Small intestine (tissue), 7 donors: ENCODE data around the gene GPR173. TPM values are rescaled to one million over a fixed set of nuclear protein-coding genes. Genes with fewer than 3 reads are reported as not detected.

Experiments used
- DNase-seq, 2 donors: peaks; one replicate each; pipeline versions ENCODE4 v3.0.0 to v3.0.0-alpha.2; 2013
- FAIRE-seq: peaks from 2 replicates; lab custom pipeline; 2012; peaks lifted over from hg19 to GRCh38; lab: Jason Lieb, UNC
- H3K27ac ChIP-seq, 3 donors: one replicate each; pipeline ENCODE4 v1.5.1; 2013; ENCODE audit warnings: low read length in 2 of 3, mild to moderate bottlenecking in 2 of 3, control low read depth in 1 of 3, inconsistent platforms in 1 of 3, low read depth in 1 of 3, moderate library complexity in 1 of 3
- H3K27me3 ChIP-seq, 3 donors: one replicate each; pipeline ENCODE4 v1.6.1; 2013; ENCODE audit warnings: low read length in 3 of 3, inconsistent platforms in 1 of 3; ENCODE audit not compliant: control insufficient read depth in 3 of 3, insufficient read depth in 3 of 3
- H3K36me3 ChIP-seq, 3 donors: one replicate each; pipeline ENCODE4 v1.6.1; 2013; ENCODE audit warnings: low read length in 3 of 3, inconsistent platforms in 1 of 3, low read depth in 1 of 3, mild to moderate bottlenecking in 1 of 3, moderate library complexity in 1 of 3; ENCODE audit not compliant: control insufficient read depth in 3 of 3, insufficient read depth in 2 of 3
- H3K4me1 ChIP-seq, 3 donors: one replicate each; pipeline ENCODE4 v1.6.1; 2013; ENCODE audit warnings: low read length in 2 of 3, inconsistent platforms in 1 of 3, low read depth in 1 of 3, mild to moderate bottlenecking in 1 of 3, moderate library complexity in 1 of 3; ENCODE audit not compliant: control insufficient read depth in 3 of 3, insufficient read depth in 2 of 3
- H3K4me3 ChIP-seq, 3 donors: one replicate each; pipeline ENCODE4 v1.5.1; 2013; ENCODE audit warnings: low read length in 3 of 3, control low read depth in 1 of 3, inconsistent platforms in 1 of 3, low read depth in 1 of 3, mild to moderate bottlenecking in 1 of 3, moderate library complexity in 1 of 3
- H3K9me3 ChIP-seq, 2 donors: one replicate each; pipeline ENCODE4 v1.6.1; 2013; ENCODE audit warnings: low read depth in 1 of 2, low read length in 1 of 2; ENCODE audit not compliant: control insufficient read depth in 2 of 2, insufficient read depth in 1 of 2
- WGBS, 3 donors: extraction: QIAGEN DNeasy Blood & Tissue Kit; methylation state at CpG; one replicate each; pipeline ENCODE4 v1.1.7; 2013; 5-methylcytosine and 5-hydroxymethylcytosine counted together
- polyA plus RNA-seq, 4 donors: library from polyadenylated mRNA; stranded (reverse) in 3 of 4; unstranded in 1 of 4; fragments of 200-250 nt in 3 of 4; fragments of 120-200 nt in 1 of 4; gene quantifications; one replicate each; pipeline versions ENCODE4 v1.2.1 to v1.2.3, GENCODE V29; 2013
- donor health status: healthy with polysubstance abuse.
- donor health status: control.
- donor health status: control.
- donor health status: Bipolar disorder and iron deficiency.
- donor health status: healthy.

Gene GPR173
- polyA plus RNA-seq, 4 donors: 0.27 to 3.5 (median 1.5) TPM; not detected in 1

DNA sequence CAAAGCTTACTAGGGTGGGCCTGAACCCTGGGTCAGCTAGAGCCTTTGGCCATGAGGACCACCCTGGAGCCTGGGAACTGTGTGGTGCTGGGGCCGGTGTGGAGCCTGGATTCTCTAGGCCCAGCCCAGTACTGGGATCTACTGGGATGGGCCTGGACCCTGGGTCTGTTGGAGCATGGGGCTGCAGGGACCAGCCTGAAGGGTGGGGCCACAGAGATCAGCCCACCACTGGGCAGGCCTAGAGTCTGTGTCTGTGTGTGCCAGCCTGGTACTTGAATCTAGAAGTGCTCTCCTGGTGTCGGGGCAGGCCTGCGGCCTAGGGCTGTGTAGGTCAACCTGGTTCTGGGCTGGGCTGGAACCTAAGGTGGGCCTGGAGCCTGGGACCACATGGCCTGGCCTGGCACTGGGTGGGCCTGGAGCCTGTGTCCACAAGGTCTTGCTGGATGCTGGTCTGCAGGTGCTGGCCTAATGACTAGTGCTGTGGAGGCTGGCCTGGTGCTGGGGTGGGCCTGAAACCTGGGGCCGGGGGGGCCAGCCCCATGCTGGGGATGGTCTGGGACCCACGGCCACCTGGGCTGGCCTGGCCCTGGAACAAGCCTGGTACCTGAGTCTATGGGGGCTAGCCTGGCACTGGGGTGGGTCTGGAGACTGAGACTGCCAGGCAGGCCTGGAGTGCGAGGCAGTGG is 66.4 kb downstream of the GPR173 start:
- no peaks in the 10 kb centered on the region for H3K4me1 ChIP-seq
- WGBS, 3 donors: 90 to 98% (median 93%) methylated on average over 4 to 6 of the region's 6 CpGs
- H3K36me3 ChIP-seq: peaks cover 0 to 9% (median 0%) of the 10 kb centered on the region in 3 donors
- DNase-seq: no peak
- H3K9me3 ChIP-seq: no peaks in the 10 kb centered on the region
- peak overlapping the region in 1 of 3 donors; percentile 27 for H3K27ac ChIP-seq
- FAIRE-seq: no peak
- H3K4me3 ChIP-seq: no peak overlapping the region
- no peaks in the 10 kb centered on the region for H3K27me3 ChIP-seq

GRCh38 chrX:53115550-53115874 is 66.9 kb downstream of the GPR173 start:
- peak overlapping the region in 1 of 3 donors; percentile 27 for H3K27ac ChIP-seq
- peaks cover 0 to 9% (median 0%) of the 10 kb centered on the region in 3 donors for H3K36me3 ChIP-seq
- DNase-seq (no peak), FAIRE-seq (no peak)
- no peak overlapping the region for H3K4me3 ChIP-seq
- H3K27me3 ChIP-seq: no peaks in the 10 kb centered on the region
- H3K9me3 ChIP-seq: no peaks in the 10 kb centered on the region
- 48 to 70% (median 54%) methylated on average over 2 of the region's 2 CpGs for WGBS, 3 donors
- H3K4me1 ChIP-seq: no peaks in the 10 kb centered on the region

DNA sequence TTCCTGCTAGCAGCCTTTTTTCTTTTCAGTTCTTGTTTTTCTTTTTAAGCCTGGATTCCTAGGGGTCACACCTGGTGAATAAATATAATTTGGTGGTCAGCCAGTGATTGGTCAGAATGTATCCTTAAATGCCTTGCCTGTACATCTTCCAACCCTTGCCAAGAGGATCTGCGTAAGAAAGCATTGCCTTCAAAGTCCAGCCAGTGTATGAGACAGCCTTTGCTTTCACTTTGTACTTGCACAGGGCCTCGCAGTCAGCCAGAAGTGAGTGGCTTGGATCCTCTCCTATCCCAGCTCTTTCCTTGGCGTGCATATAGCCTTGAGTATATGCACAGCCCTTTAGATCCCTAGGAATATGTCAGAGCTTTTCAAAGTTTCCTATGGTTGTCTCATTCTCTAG is 67.5 kb downstream of the GPR173 start:
- DNase-seq (peak; percentile 4 to 54), FAIRE-seq (no peak)
- Histone ChIP-seq H3K36me3 (peaks cover 0 to 9% (median 0%) of the 10 kb centered on the region in 3 donors), H3K4me3 (no peak overlapping the region), H3K4me1 (no peaks in the 10 kb centered on the region), H3K27me3 (no peaks in the 10 kb centered on the region), H3K27ac (peak overlapping the region in 2 of 3 donors; percentile 27 to 33), H3K9me3 (no peaks in the 10 kb centered on the region)
- WGBS, 3 donors: 27 to 43% (median 38%) methylated on average over 3 of the region's 3 CpGs

- Histone ChIP-seq H3K36me3 (peaks cover 0 to 3% (median 0%) of the 10 kb centered on the region in 3 donors), H3K27ac (no peak overlapping the region), H3K9me3 (no peaks in the 10 kb centered on the region), H3K4me1 (no peaks in the 10 kb centered on the region), H3K4me3 (no peak overlapping the region), H3K27me3 (no peaks in the 10 kb centered on the region)
- DNase-seq (no peak), FAIRE-seq (no peak)
- WGBS, 3 donors: 40 to 91% (median 52%) methylated on average over 1 of the region's 1 CpG
Observed at GRCh38 chrX:53122013-53122412, 73.4 kb downstream of the GPR173 start.

GRCh38 chrX:53125506-53125905 is 76.9 kb downstream of the GPR173 start:
- no peaks in the 10 kb centered on the region for H3K9me3 ChIP-seq
- no peak overlapping the region for H3K4me3 ChIP-seq
- no peak overlapping the region for H3K27ac ChIP-seq
- DNase-seq (no peak), FAIRE-seq (no peak)
- no peaks in the 10 kb centered on the region for H3K27me3 ChIP-seq
- no peaks in the 10 kb centered on the region for H3K4me1 ChIP-seq
- H3K36me3 ChIP-seq: peaks cover 0 to 3% (median 0%) of the 10 kb centered on the region in 3 donors

DNA sequence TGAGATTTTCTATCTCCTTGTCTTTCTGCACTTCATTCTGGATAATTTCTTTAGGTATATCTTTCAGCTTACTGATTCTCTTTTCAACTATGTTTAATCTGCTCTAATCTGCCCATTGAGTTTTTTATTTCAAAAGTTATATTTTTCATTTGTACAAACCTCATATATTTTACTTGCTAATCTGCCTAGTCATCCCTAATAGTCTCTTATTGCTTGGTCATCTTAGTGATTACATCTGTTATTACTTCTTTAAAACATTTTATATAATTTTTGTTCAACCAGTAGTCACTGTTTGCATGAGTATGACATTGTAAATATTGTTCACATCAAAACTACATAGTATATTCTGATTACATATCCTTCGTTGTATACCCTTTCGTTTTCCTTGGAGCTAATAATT is 77.8 kb downstream of the GPR173 start:
- 80 to 98% (median 96%) methylated on average over 2 of the region's 2 CpGs for WGBS, 3 donors
- no peak for FAIRE-seq

GRCh38 chrX:53128097-53128749 is 79.6 kb downstream of the GPR173 start:
- peaks cover 0 to 5% (median 3%) of the 10 kb centered on the region in 3 donors for H3K36me3 ChIP-seq
- 77 to 94% (median 81%) methylated on average over 3 of the region's 3 CpGs for WGBS, 3 donors
- DNase-seq: no peak
- no peaks in the 10 kb centered on the region for H3K27me3 ChIP-seq
- no peak overlapping the region for H3K4me3 ChIP-seq
- H3K27ac ChIP-seq: no peak overlapping the region
- H3K4me1 ChIP-seq: no peaks in the 10 kb centered on the region
- FAIRE-seq: no peak
- H3K9me3 ChIP-seq: no peaks in the 10 kb centered on the region

More for the DNA sequence above, 77.8 kb downstream of the GPR173 start:
- Histone ChIP-seq H3K9me3 (no peaks in the 10 kb centered on the region), H3K36me3 (peaks cover 0 to 3% (median 0%) of the 10 kb centered on the region in 3 donors), H3K27me3 (no peaks in the 10 kb centered on the region), H3K4me1 (no peaks in the 10 kb centered on the region), H3K4me3 (no peak overlapping the region), H3K27ac (no peak overlapping the region)
- no peak for DNase-seq
